PC-3 (cell line): ENCODE results near the gene CD200R1. TPM values are rescaled to one million over a fixed set of nuclear protein-coding genes. Genes with fewer than 3 reads are reported as not detected.
A peak's percentile ranks its signal among the peaks of the same experiment; 100 is the strongest.

Experiments
- ATAC-seq: fragments of 200-7000 bp; cut with Tn5 transposase; 2 replicates; pipeline ENCODE4 v1.9.1; 2020; ENCODE audit warnings: mild to moderate bottlenecking, moderate library complexity
- BruUV-seq: library from RNA; stranded (reverse); fragments of 400-500 nt; replicated peaks from 2 replicates; lab custom pipeline; 2021; lab: Mats Ljungman, UMichigan
- CTCF ChIA-PET: fragments of 300-600 bp; sonication (Branson Sonifier 250); formaldehyde crosslinking; loops from one replicate; lab custom pipeline; 2022; ENCODE audit warnings: antibody characterized with exemption; lab: Charles Lee
- POLR2A ChIA-PET: fragments of 300-600 bp; sonication (Branson Sonifier 250); formaldehyde crosslinking; loops from one replicate; lab custom pipeline; 2022; ENCODE audit warnings: antibody characterized with exemption; ENCODE audit not compliant: unreplicated experiment; lab: Charles Lee
- DNase-seq: peaks from one replicate; pipeline ENCODE4 v3.0.0-alpha.2; 2015
- H2AFZ ChIP-seq: fragments of 300-600 bp; sonication (generic); 2 replicates; pipeline ENCODE4 v1.6.0; 2016; ENCODE audit warnings: antibody characterized with exemption, low read length
- H3F3A ChIP-seq: fragments of 300-600 bp; sonication (generic); one replicate; pipeline ENCODE4 v1.6.0; 2017; ENCODE audit warnings: antibody characterized with exemption, low read length, control low read depth, mild to moderate bottlenecking; ENCODE audit not compliant: unreplicated experiment
- H3K27ac ChIP-seq: fragments of 300-600 bp; sonication (generic); 2 replicates; pipeline ENCODE4 v1.5.1; 2016; ENCODE audit warnings: mild to moderate bottlenecking, low read length
- H3K27me3 ChIP-seq: fragments of 300-600 bp; sonication (generic); 2 replicates; pipeline ENCODE4 v1.6.1; 2016; ENCODE audit warnings: low read length, mixed read lengths
- H3K36me3 ChIP-seq: fragments of 300-600 bp; sonication (generic); 2 replicates; pipeline ENCODE4 v1.6.1; 2016; ENCODE audit warnings: low read depth, mixed run types, low read length, mixed read lengths
- H3K4me1 ChIP-seq: fragments of 300-600 bp; sonication (generic); 2 replicates; pipeline ENCODE4 v1.5.1; 2016; ENCODE audit warnings: low read length; ENCODE audit not compliant: insufficient read depth
- H3K4me2 ChIP-seq: fragments of 300-600 bp; sonication (generic); 2 replicates; pipeline ENCODE4 v1.6.0; 2016; ENCODE audit warnings: low read length
- H3K4me3 ChIP-seq: fragments of 300-600 bp; sonication (generic); 2 replicates; pipeline ENCODE4 v1.5.1; 2016; ENCODE audit warnings: mild to moderate bottlenecking, low read length, mixed read lengths
- H3K79me2 ChIP-seq: fragments of 300-600 bp; sonication (generic); 2 replicates; pipeline ENCODE4 v1.6.1; 2017; ENCODE audit warnings: low read length, mixed read lengths
- H3K9ac ChIP-seq: fragments of 300-600 bp; sonication (generic); 2 replicates; pipeline ENCODE4 v1.6.0; 2016; ENCODE audit warnings: mild to moderate bottlenecking, low read length
- H3K9me2 ChIP-seq: fragments of 300-600 bp; sonication (generic); replicated peaks from 2 replicates; pipeline ENCODE4 v1.6.1; 2016; ENCODE audit warnings: mixed run types, low read length, mixed read lengths
- H3K9me3 ChIP-seq: fragments of 300-600 bp; sonication (generic); 2 replicates; pipeline ENCODE4 v1.6.1; 2016; ENCODE audit warnings: low read length, mixed read lengths
- H4K20me1 ChIP-seq: fragments of 300-600 bp; sonication (generic); 2 replicates; pipeline ENCODE4 v1.6.1; 2016; ENCODE audit warnings: low read length, mixed read lengths
- CTCF ChIP-seq: fragments of 300-600 bp; sonication (generic); conservative IDR thresholded peaks from 2 replicates; pipeline ENCODE4 v1.5.1; 2017; ENCODE audit warnings: antibody characterized with exemption, low read depth, mild to moderate bottlenecking, low read length
- EZH2 ChIP-seq: fragments of 300-600 bp; sonication (generic); IDR thresholded peaks from one replicate; pipeline ENCODE4 v1.6.1; 2017; ENCODE audit warnings: antibody characterized with exemption, mild to moderate bottlenecking, low read length; ENCODE audit not compliant: unreplicated experiment
- EZH2phosphoT487 ChIP-seq: fragments of 300-600 bp; sonication (generic); IDR thresholded peaks from 2 replicates; pipeline ENCODE4 v1.6.1; 2018; ENCODE audit warnings: mild to moderate bottlenecking, antibody characterized with exemption, low read length, borderline replicate concordance
- intact Hi-C: fragments of 100-400 bp; cut with micrococcal nuclease; formaldehyde crosslinking; loops from 2 replicates; pipeline ENCODE4 v1.9.0; 2023
- total RNA-seq: library from RNA; depleted of rRNA; stranded (reverse); fragments of >200 nt; gene quantifications from 2 replicates; pipeline ENCODE4 v1.2.3, GENCODE V29; 2014

The CD200R1 gene
- total RNA-seq, 1 experiment from 2014 or later: not detected

- H3F3A ChIP-seq: no peaks in the 10 kb centered on the region
- peak overlapping the region; percentile 94 for H3K4me2 ChIP-seq
- peak; percentile 95 for DNase-seq
- ATAC-seq: peak; percentile 94
- no TSS peak for BruUV-seq
- H3K27me3 ChIP-seq: no peaks in the 10 kb centered on the region
- peak overlapping the region; percentile 92 for H3K9ac ChIP-seq
- H3K4me1 ChIP-seq: peaks cover 14% of the 10 kb centered on the region
- ChIA-PET CTCF (interaction anchor here (0.5 to 1.0 kb wide), 9 partner anchors 16 to 954 kb away, joined by 3 to 10 read pairs (median 4); no protein-coding TSS in a partner anchor), POLR2A (interaction anchor here (0.5 to 1.1 kb wide), 4 partner anchors 28 to 254 kb away, joined by 3 to 8 read pairs (median 4); partner anchors contain the start of gene GTPBP8)
- H3K9me3 ChIP-seq: no peaks in the 10 kb centered on the region
- H3K9me2 ChIP-seq: no peaks in the 10 kb centered on the region
- H4K20me1 ChIP-seq: peaks cover 6% of the 10 kb centered on the region; the same call in 1 of the 2 replicates
- H2AFZ ChIP-seq: peak overlapping the region; percentile 93
- H3K36me3 ChIP-seq: peaks cover 25% of the 10 kb centered on the region; the same call in 1 of the 2 replicates
- peak overlapping the region; percentile 92 for H3K4me3 ChIP-seq
- peaks cover 52% of the 10 kb centered on the region for H3K79me2 ChIP-seq
- peak overlapping the region; percentile 74 for H3K27ac ChIP-seq
- intact Hi-C loops: no loop called here
- TF ChIP-seq CTCF: no peak
- TF ChIP-seq EZH2: no peak
- no peak for TF ChIP-seq EZH2phosphoT487
Observed at GRCh38 chr3:113019182-113020137, 44.6 kb upstream of the CD200R1 start.

GRCh38 chr3:113018536-113019181 lies 43.8 kb upstream of the CD200R1 start:
- Histone ChIP-seq H4K20me1 (peaks cover 6% of the 10 kb centered on the region; the same call in 1 of the 2 replicates), H3K27me3 (no peaks in the 10 kb centered on the region), H3K9me3 (no peaks in the 10 kb centered on the region), H3K79me2 (peaks cover 53% of the 10 kb centered on the region), H3K4me1 (peaks cover 14% of the 10 kb centered on the region), H2AFZ (peak overlapping the region; percentile 93), H3K4me3 (peak overlapping the region; percentile 92), H3K27ac (peak overlapping the region; percentile 74), H3K9me2 (no peaks in the 10 kb centered on the region), H3K36me3 (peaks cover 29% of the 10 kb centered on the region; the same call in 1 of the 2 replicates), H3K4me2 (peak overlapping the region; percentile 94), H3F3A (no peaks in the 10 kb centered on the region), H3K9ac (peak overlapping the region; percentile 92)
- TSS peak; percentile 36 for BruUV-seq
- DNase-seq (no peak), ATAC-seq (0 out of 2 replicates have a peak, but pooled peaks have one; percentile 0)
- CTCF ChIA-PET: interaction anchor here (0.5 to 1.0 kb wide), 5 partner anchors 22 to 953 kb away, joined by 3 to 10 read pairs (median 4); no protein-coding TSS in a partner anchor
- POLR2A ChIA-PET: interaction anchor here (0.6 to 1.1 kb wide), 3 partner anchors 27 to 497 kb away, joined by 3 to 8 read pairs (median 3); partner anchors contain the start of gene GTPBP8
- TF ChIP-seq CTCF: no peak
- no peak for TF ChIP-seq EZH2phosphoT487
- TF ChIP-seq EZH2: no peak
- intact Hi-C loops: no loop called here
